GM19239 (cell line): ENCODE results near the gene MMS22L.

ENCODE experiments used
- DNase-seq: peaks from one replicate; pipeline ENCODE4 v3.0.0; 2011; ENCODE audit warnings: low spot score; ENCODE audit not compliant: insufficient read length
- FAIRE-seq: peaks from 2 replicates; lab custom pipeline; 2011; peaks lifted over from hg19 to GRCh38; lab: Jason Lieb, UNC

MMS22L gene, protein sequence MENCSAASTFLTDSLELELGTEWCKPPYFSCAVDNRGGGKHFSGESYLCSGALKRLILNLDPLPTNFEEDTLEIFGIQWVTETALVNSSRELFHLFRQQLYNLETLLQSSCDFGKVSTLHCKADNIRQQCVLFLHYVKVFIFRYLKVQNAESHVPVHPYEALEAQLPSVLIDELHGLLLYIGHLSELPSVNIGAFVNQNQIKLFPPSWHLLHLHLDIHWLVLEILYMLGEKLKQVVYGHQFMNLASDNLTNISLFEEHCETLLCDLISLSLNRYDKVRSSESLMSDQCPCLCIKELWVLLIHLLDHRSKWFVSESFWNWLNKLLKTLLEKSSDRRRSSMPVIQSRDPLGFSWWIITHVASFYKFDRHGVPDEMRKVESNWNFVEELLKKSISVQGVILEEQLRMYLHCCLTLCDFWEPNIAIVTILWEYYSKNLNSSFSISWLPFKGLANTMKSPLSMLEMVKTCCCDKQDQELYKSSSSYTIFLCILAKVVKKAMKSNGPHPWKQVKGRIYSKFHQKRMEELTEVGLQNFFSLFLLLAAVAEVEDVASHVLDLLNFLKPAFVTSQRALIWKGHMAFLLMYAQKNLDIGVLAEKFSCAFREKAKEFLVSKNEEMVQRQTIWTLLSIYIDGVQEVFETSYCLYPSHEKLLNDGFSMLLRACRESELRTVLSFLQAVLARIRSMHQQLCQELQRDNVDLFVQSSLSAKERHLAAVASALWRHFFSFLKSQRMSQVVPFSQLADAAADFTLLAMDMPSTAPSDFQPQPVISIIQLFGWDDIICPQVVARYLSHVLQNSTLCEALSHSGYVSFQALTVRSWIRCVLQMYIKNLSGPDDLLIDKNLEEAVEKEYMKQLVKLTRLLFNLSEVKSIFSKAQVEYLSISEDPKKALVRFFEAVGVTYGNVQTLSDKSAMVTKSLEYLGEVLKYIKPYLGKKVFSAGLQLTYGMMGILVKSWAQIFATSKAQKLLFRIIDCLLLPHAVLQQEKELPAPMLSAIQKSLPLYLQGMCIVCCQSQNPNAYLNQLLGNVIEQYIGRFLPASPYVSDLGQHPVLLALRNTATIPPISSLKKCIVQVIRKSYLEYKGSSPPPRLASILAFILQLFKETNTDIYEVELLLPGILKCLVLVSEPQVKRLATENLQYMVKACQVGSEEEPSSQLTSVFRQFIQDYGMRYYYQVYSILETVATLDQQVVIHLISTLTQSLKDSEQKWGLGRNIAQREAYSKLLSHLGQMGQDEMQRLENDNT

DNA sequence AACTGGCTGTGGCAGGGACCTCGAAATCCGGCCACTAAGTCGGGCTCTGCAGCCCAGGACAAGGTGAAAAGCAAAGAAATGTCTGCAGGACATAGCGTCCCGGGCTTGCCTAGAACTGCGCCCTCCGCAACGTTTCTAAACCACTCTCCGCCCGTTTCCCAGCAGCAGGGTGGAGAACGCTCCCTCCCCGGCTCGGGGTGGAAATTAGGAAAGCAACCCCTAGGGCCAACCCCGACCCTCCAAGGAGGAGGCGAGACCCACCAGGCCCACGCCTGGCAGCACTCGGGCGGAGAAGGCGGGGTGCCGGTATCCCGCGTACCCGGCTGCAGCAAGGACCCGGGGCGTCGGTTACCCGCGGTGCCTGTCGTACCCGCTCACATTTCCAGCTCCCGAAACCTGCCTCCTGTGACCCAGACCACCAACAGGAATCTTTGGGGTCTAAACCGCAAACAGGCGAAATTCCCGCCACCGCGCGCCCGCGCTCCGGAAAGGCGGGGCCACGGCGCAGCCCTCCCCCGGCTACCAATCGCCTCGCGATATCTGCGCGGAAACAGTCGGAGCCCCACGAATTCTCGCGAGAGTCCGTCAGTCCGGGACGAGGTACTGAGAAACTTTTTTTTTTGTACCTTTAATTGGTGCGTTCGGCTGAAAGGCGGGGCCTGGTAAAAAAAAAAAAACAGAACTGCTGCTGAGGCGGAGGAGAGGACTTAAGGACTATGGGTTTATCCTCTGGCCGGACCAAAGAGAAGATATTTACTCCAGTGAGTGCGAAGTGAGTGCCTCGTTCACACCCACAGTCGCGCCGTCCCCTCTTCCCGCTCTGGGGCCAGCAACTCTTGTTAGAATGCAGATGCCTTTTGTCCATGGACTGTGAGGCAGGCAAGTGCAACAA is at the start of gene MMS22L:
Gene MMS22L, minus strand, starts transcription at position 491 of the 892 bp plus-strand sequence. CDS start 739 bp downstream, outside the sequence.
- peak; percentile 63 for DNase-seq
- peak; percentile 91 for FAIRE-seq

DNA sequence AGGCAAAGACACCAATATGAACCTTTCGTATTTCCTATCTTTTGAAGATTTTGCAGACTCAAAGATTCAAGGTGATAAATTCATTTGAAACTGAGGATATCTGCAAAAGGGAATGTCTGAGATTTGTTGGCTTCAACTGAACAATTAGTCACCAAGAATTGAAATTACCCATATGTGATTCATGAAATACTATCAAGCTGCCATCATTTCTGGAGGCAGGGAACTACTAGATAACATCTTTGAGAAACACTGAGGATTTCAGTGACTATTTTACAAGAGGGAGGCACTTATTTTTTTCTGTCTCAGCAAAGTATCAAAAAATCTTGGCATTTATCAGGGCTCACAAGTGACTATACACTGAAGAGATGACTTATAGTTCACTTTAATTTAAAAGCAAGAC is 39.8 kb upstream of the MMS22L start:
- DNase-seq (no peak), FAIRE-seq (no peak)

DNA sequence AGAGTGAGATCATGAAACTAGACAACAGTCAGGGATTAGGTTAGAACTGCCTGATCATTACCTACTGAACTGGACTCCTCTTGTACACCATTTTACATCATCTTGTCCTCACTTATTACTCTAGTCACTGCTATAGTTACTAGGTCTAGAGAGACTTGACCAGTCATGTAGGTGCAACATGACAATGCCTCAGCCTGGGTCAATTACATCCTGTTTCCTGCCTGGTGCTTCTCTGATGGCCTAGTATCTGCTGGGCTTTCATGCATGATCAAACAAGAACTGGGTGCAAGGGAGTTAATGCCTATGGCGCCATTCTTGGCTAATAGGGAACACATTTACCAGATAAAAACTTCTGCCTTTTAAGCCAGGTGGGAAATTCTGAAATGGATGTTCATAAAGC is 39.2 kb upstream of the MMS22L start:
- no peak for FAIRE-seq

DNA sequence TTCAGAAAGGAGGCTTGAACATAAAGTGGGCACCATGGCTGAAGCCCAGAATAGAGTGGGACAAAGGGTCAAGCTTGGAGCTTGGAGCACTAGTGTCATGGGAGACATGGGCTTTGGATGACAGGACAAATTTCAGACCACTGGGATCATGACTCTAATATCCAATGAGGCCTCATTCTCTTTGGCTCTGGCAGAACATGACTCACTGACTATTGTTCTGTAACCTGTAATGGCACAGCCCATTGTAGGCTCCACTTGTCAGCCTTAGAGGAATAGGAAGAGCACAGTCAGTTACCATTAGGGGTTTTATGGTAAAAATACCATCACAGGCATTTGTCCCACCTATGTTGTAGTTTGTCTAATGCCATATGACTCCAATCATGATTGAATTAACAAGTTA is 34.0 kb upstream of the MMS22L start:
- DNase-seq (no peak), FAIRE-seq (no peak)

More for the DNA sequence above, 39.2 kb upstream of the MMS22L start:
- DNase-seq, result no peak

DNA sequence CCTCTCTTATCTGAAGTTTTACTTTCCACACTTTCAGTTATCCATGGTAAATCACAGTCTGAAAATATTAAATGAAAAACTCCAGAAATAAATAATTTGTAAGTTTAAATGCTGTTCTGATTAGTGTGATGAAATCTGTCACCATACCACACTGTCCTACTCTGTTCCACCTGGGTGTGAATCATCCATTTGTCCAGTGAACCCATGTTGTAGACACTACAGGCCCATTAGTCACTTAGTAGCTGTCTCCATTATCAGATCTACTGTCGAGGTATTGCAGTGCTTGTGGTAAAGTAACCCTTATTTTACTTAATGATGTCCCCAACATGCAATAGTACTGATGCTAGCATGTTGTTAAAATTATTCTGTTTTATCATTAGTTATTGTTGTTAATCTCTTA is 29.2 kb upstream of the MMS22L start:
- DNase-seq (no peak), FAIRE-seq (no peak)

DNA sequence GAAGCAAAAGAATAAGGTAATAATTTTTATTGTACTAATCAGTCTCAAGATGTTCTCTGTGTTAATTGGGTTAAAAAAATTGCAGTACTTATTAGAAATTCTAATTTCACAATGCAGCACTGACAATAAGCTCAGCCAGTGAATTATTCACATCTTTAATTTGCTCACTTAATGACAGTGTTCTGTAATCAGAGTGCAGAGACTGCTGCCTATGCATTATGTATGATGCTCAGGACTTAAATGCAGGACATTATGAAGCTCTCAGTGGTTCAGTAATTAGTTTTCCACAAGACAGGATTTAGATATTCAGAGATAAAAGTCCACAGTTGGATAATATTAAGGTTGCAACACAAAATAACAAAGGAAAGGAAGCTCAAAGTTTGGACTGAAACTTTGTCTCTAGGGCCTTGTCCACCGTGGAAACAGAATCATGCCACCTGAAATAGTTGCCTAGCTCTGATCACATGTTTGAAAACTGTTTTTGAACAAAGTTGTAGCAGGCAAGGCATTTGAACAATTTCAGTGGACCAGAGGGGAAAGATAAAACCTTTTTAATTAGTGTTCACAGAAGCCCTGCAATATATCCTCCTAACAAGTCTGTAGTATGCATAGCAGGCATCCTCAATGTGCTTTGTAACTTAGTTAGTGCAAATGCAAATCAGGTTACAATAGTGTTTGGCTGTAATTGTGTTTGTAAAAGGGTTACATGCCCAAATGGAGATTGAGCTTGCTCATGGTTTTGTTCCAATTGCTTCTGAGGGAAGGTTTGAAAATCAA is 23.7 kb upstream of the MMS22L start:
- DNase-seq (no peak), FAIRE-seq (no peak)

DNA sequence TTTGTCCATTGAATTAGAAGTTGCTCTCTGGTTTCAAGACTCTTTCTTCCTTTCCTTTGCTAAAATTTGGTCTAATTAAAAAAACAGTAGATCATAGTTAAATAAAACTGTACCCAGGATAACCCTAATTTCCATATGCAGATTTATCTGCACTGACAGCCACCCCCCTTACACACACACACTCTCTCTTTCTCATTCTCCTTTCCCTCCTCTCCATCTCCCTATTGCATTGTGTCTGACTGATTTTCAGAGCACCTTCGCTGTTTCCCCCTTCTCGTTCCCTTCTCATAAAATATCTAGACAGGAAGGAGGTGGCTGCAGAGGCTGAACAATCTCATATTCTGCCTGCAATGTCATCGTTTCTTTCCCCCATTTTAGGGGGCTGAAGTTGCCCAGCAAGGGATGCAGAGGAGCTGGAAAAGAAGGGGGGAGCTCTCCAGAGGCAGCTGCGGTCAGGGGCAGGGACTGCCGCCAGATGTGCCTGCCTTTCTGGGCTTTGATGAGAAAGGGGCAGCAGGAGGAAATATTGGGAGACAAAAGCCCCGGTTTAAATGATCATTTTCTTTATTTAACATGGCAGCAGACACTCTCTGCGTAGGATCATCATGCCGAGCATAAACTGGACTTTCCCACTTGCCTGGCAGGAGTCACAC is 22.5 kb upstream of the MMS22L start:
- no peak for FAIRE-seq

DNA sequence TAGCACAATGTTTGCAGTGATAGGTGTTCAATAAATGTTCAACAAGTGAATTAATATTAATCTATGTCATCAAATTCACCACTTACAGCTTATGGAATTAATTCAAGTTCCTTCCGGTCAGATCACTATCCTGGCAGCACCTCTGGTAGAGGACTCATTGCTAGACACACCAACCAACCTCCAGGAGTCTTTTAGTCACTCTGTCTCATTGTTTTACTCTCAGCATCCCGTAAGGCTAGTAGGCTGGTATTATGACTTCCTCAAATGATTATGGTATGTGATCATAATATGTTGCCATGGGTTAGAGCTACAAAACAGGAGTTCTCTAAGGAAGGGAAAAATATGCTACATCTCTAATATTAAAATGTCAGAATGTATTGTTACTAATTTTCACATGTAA is 21.7 kb upstream of the MMS22L start:
- FAIRE-seq (no peak), DNase-seq (no peak)

More for the DNA sequence above, 22.5 kb upstream of the MMS22L start:
- no peak for DNase-seq

DNA sequence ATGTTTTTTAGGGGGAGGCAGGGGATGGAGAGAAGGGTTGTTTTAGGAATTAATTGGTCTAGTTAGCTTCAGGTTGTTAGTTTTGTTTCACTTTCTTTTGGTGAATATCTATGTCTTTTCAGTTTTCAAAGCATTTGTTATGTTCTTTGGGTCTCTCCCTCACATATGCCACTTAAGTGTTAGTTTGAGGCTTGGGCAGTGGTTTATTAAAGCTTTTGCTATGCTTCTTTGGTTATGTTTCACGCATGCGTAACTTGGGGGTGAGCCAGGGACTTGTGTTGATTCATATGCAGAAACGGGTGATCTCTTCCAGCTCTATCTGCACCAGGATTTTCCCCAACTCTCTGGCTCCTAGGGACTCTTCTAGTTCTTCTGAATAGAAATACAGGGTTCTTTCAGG is 11.4 kb upstream of the MMS22L start:
- FAIRE-seq, result no peak
- no peak for DNase-seq

DNA sequence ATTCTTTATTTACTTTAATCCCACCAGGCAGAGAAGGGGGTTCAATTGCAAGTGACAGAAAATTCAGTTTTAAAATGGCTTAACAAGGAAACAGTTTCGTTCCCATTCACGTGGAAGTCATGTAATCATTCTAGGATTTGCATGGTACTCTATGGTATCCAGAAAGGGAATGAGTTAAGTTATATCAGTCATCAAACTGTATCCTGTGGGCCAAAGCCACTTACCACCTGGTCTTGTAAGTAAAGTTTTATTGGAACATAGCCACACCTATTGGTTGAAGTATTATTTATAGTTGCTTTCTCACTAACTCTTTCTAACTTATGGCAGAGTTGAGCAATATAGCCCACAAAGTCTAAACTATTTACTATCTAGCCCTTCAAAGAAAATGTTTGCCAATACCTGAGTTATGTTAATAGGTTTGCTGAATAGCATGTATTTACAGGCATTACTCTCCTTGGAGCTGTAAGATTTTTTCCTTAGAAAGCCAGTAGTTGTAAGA is 10.2 kb upstream of the MMS22L start:
- FAIRE-seq (no peak), DNase-seq (no peak)

DNA sequence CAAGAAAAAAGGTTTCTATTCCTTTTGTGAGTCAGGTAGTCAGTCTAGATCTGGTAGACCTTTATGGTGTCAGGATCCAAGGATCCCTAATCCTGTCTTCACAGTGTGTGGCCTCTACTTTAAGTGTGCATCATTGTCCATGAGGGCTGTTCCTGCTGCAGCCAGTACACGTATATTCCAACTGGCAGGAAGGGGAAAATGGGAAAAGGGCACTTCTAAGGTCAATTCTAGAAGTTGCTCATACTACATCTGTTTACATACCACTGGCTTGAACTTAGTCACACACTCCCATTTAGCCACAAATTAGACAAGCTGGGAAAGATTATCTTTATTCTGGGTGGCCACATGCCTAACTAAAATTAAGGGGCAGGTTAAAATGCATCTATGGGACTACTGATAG is 9.7 kb upstream of the MMS22L start:
- no peak for DNase-seq
- no peak for FAIRE-seq

DNA sequence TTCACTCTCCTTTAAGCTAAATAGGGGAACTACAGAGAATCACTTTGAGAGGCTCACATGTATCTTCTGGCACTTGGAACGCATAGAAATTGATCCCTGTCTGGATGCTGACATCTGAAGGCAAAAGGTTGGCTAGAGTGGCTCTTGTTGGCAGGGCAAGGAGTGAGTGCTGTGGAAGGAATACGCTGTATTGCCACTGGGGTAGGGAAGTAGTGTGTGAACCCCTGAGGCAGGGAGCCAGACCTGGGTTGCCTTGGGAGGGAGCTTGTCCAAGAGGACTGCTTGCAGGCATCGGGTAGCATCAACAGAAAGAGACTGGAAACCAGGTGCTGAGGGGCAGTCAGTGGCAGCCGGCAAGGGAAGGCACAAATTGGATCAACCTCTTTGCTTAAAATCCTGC is 8.9 kb upstream of the MMS22L start:
- FAIRE-seq (no peak), DNase-seq (no peak)

DNA sequence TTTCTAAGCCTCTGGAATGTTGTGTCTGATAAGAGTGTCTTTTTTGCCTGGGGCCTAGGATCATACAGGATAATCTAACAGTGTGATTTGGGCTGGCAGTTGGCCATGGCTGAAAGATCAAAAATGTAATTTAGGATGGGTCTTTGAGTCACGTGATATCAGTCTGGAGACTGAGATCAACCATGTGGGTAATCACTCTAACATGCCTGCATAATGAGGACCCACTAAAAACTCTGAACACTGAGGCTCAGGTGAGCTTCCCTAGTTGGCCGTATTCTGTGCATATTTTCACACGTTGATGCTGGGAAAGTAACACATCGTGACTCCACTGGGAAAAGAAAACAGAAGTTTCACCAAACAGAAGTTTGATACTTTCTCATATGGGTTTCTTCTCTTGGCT is 6.3 kb upstream of the MMS22L start:
- no peak for DNase-seq
- FAIRE-seq, result no peak

DNA sequence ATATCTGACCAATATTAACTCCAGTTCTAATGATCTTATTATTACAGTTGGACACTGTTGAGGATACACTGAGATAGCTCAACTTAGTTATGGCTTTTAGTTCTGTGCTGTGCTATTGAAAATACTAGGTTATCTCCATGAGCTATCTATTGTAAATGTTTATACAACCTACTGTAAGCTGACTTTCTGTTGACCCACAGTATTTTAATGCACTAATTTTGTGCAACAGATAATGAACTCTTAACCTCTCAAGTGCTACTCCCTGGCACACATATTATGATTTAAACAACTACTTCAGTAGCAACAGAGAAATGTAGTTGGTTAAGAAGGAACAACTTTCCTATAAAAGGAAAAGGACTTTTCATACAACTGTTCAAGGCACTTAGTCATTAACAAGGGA is 5.2 kb upstream of the MMS22L start:
- no peak for DNase-seq
- no peak for FAIRE-seq

DNA sequence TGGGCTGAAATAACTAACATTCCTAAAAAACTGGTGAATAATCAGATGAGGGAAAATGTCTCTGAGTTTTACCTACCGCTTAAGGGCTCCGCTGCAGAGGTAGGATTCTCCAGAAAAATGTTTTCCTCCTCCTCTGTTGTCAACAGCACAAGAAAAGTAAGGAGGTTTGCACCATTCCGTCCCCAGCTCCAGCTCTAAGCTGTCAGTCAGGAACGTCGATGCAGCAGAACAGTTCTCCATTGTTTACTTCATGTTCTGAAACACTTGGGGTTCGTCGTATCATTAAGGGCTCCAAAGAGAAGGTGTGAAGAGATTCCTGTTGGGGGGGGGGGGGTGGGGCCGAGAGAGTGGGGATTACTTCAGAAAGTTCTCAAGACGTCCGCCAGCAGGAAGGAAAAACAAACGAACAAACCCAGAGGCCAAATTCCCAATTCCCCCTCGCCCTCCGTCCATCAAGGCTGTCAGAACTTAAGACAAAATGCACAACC is 734 bp downstream of the MMS22L start:
- no peak for DNase-seq
- FAIRE-seq, result peak; percentile 40

DNA sequence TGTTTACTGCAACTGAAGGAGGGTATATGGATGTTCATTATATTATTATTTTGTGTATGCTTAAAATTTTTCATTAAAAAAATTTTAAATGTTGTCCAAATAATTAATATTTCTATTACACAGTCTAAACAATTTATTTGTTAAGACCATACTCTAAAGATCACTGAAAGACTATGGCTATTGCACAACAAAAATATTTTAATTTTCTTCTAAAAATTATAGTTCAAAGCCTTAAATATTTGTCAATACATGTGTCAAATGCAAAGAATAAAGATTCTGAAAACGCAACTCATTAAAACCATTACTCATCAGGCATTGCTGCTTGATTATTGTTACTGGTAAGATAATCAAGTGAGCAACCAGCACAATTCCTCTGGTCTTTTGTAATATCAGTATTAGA is 2.2 kb downstream of the MMS22L start:
- no peak for DNase-seq
- FAIRE-seq, result no peak

DNA sequence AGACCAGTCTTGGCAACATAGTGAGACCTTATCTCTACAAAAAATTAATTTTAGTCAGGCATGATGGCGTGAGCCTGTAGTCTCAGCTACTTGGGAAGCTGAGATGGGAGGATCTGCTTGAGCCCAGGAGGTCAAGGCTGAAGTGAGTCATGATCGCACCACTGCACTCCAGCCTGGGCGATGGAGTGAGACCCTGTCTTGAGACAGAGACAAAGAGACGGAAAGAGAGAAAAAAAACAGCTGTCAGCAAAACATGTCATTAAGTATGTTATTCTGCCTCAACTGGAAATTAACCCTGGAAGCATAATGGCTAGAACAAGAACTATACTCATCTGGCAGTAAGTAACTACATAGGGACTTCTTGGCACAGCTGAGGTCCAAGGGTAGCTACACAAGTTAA is 7.2 kb downstream of the MMS22L start:
- DNase-seq (no peak), FAIRE-seq (no peak)

DNA sequence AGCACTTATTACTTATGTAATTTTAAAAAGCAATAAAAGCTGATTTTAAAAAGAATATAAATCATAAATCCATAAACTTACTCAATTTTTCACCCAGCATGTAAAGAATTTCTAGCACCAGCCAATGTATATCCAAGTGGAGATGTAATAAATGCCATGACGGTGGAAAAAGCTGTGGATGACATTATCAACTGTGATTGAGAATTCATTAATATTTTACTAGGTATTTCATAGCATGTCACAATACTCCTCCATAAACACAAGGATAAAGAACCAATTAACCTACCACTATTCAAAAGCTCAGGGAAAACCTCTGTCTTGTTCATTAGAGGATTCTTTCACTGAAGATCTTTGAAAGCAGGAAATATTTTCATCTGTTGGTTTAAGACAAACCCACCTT is 13.2 kb downstream of the MMS22L start:
- no peak for FAIRE-seq

More for the DNA sequence above, 13.2 kb downstream of the MMS22L start:
- DNase-seq, result no peak
